Right lobe of liver (tissue), 6 donors: ENCODE measurements around the gene SLC16A10. TPM values are rescaled to one million over a fixed set of nuclear protein-coding genes. Genes with fewer than 3 reads are reported as not detected.

Experiments
- ATAC-seq, 4 donors: fragments of 200-7000 bp; cut with Tn5 transposase; one replicate each; pipeline ENCODE4 v1.9.1; 2020; ENCODE audit warnings: mild to moderate bottlenecking in 4 of 4, moderate library complexity in 4 of 4
- DNase-seq, 3 donors: peaks; one replicate each; pipeline ENCODE4 v3.0.0-alpha.2; 2020
- H3K27ac ChIP-seq, 3 donors: fragments of 200-600 bp; one replicate each; pipeline ENCODE4 v1.8.0; 2022
- H3K27me3 ChIP-seq, 2 donors: fragments of 200-600 bp; one replicate each; pipeline ENCODE4 v1.8.0; 2022
- H3K36me3 ChIP-seq, 4 donors: fragments of 200-600 bp; sonication (generic) in 1 of 4; one replicate each; pipeline versions ENCODE4 v1.5.1 to v1.8.0; 2017 to 2022; ENCODE audit warnings: control low read depth in 1 of 4
- H3K4me1 ChIP-seq, 4 donors: fragments of 200-600 bp; sonication (generic) in 1 of 4; one replicate each; pipeline versions ENCODE4 v1.5.1 to v1.8.0; 2017 to 2022; ENCODE audit warnings: control low read depth in 1 of 4
- H3K4me3 ChIP-seq, 3 donors: fragments of 200-600 bp; one replicate each; pipeline ENCODE4 v1.8.0; 2022
- H3K9me3 ChIP-seq, 4 donors: fragments of 200-600 bp; sonication (generic) in 1 of 4; one replicate each; pipeline versions ENCODE4 v1.5.1 to v1.8.0; 2017 to 2022; ENCODE audit warnings: control low read depth in 1 of 4
- CTCF ChIP-seq, 4 donors: fragments of 200-600 bp in 3 of 4; fragments of 450-650 bp in 1 of 4; IDR thresholded peaks; one replicate each; pipeline versions ENCODE4 v1.5.1 to v1.8.0; 2016 to 2022; ENCODE audit warnings: antibody characterized with exemption in 4 of 4, mild to moderate bottlenecking in 2 of 4
- POLR2A ChIP-seq: fragments of 450-650 bp; IDR thresholded peaks from one replicate; pipeline ENCODE4 v1.6.1; 2017; ENCODE audit warnings: antibody characterized with exemption, mild to moderate bottlenecking
- WGBS: methylation state at CpG from one replicate; pipeline ENCODE4 v1.1.6; 2018; ENCODE audit warnings: low coverage, low lambda C conversion rate; ENCODE audit not compliant: insufficient coverage; ENCODE audit errors: missing lambda C conversion rate; 5-methylcytosine and 5-hydroxymethylcytosine counted together
- intact Hi-C, 2 donors: fragments of 100-400 bp; cut with DNase I; formaldehyde crosslinking; loops; one replicate each; pipeline versions ENCODE4 v1.11.2 to v1.14.1; 2022
- total RNA-seq, 6 experiments: library from RNA; depleted of rRNA in 2 of 6; stranded (reverse); fragments of >200 nt in 2 of 6; fragmentation: NEBNext Ultra II Directional in 3 of 6; extraction: Animal tissue kit (Norgen Biotek cat#: 25700) in 3 of 6; gene quantifications; one replicate each; pipeline versions ENCODE4 v1.1.0 to v1.2.4, GENCODE V29; 2016 to 2023
- donor health status: DM: no; HTN: yes; CAD: no.
- donor health status: DM: no; HTN: no; CAD: no.
- donor health status: DM: no; HTN: no; CAD: no.
- donor health status: DM: no; HTN: yes; CAD: no.
- donor health status: DM: no; HTN: yes; CAD: no.

SLC16A10 gene
- total RNA-seq, 6 experiments from 2014 or later: 2.9 to 15.8 (median 6.6) TPM

- ATAC-seq (no peak), DNase-seq (no peak)
- TF ChIP-seq CTCF (IDR thresholded peaks at IDR 0.05) (no peak), POLR2A (no peak)
- intact Hi-C loops: no loop called here
- H3K9me3 ChIP-seq: no peaks in the 10 kb centered on the region
- no peaks in the 10 kb centered on the region for H3K27me3 ChIP-seq
- peaks cover 0 to 10% (median 4%) of the 10 kb centered on the region in 4 donors for H3K4me1 ChIP-seq
- no peak overlapping the region for H3K4me3 ChIP-seq
- no peaks in the 10 kb centered on the region for H3K36me3 ChIP-seq
- WGBS: 71% methylated on average over 6 of the region's 6 CpGs
- H3K27ac ChIP-seq: no peak overlapping the region
These were observed 84.5 kb downstream of the SLC16A10 start for GRCh38 chr6:111171577-111172400.

GRCh38 chr6:111172563-111172962 lies 85.3 kb downstream of the SLC16A10 start:
- Histone ChIP-seq H3K4me3 (no peak overlapping the region), H3K9me3 (no peaks in the 10 kb centered on the region), H3K27ac (no peak overlapping the region), H3K36me3 (no peaks in the 10 kb centered on the region), H3K27me3 (no peaks in the 10 kb centered on the region), H3K4me1 (peaks cover 0 to 13% (median 5%) of the 10 kb centered on the region in 4 donors)
- intact Hi-C loops: no loop called here
- no peak for TF ChIP-seq POLR2A
- TF ChIP-seq CTCF (IDR thresholded peaks at IDR 0.05): no peak
- DNase-seq: no peak
- WGBS: 89% methylated on average over 4 of the region's 4 CpGs
- no peak for ATAC-seq

- no peak for ATAC-seq
- 94% methylated on average over 2 of the region's 2 CpGs for WGBS
- no peaks in the 10 kb centered on the region for H3K9me3 ChIP-seq
- DNase-seq: no peak
- intact Hi-C loops: no loop called here
- no peaks in the 10 kb centered on the region for H3K36me3 ChIP-seq
- H3K4me3 ChIP-seq: no peak overlapping the region
- H3K27me3 ChIP-seq: no peaks in the 10 kb centered on the region
- TF ChIP-seq CTCF (IDR thresholded peaks at IDR 0.05) (no peak), POLR2A (no peak)
- peaks cover 0 to 18% (median 5%) of the 10 kb centered on the region in 4 donors for H3K4me1 ChIP-seq
- H3K27ac ChIP-seq: no peak overlapping the region
These were observed 86.0 kb downstream of the SLC16A10 start for GRCh38 chr6:111173341-111173740.

- DNase-seq: no peak
- intact Hi-C loops: no loop called here
- WGBS: 49% methylated on average over 3 of the region's 3 CpGs
- Histone ChIP-seq H3K36me3 (no peaks in the 10 kb centered on the region), H3K27ac (no peak overlapping the region), H3K9me3 (no peaks in the 10 kb centered on the region), H3K4me3 (no peak overlapping the region), H3K4me1 (peaks cover 0 to 18% (median 5%) of the 10 kb centered on the region in 4 donors), H3K27me3 (no peaks in the 10 kb centered on the region)
- no peak for ATAC-seq
- TF ChIP-seq CTCF (IDR thresholded peaks at IDR 0.05) (no peak), POLR2A (no peak)
These were observed 86.6 kb downstream of the SLC16A10 start for GRCh38 chr6:111173946-111174345.
